K562 (cell line): ENCODE data around the gene GEN1. TPM values are rescaled to one million over a fixed set of nuclear protein-coding genes. Genes with fewer than 3 reads are reported as not detected.

Source experiments
- ATAC-seq: fragments of 200-7000 bp; cut with Tn5 transposase; 3 replicates; pipeline ENCODE4 v1.9.1; 2020; ENCODE audit warnings: moderate library complexity
- BruUV-seq: library from RNA; stranded (reverse); fragments of 400-500 nt; replicated peaks from 2 replicates; lab custom pipeline; 2021; lab: Mats Ljungman, UMichigan
- CTCF ChIA-PET: fragments of 300-600 bp; formaldehyde crosslinking; extraction: SDS; loops from one replicate; lab custom pipeline; 2021; ENCODE audit warnings: low intra/inter-chr PET ratio; lab: Yijun Ruan, JAX
- POLR2A ChIA-PET: fragments of 300-600, 350-650 bp; sonication (Branson Sonifier 250); formaldehyde crosslinking; extraction: SDS; loops from one replicate; lab custom pipeline; 2021; ENCODE audit warnings: antibody characterized with exemption, inconsistent platforms; lab: Yijun Ruan, JAX
- DNase-seq, 4 experiments: peaks; one replicate each; pipeline versions ENCODE4 v3.0.0 to v3.0.0-alpha.2; 2011 to 2018; ENCODE audit warnings: low spot score in 3 of 4, mixed read lengths in 3 of 4; ENCODE audit errors: extremely low read depth in 1 of 4
- FAIRE-seq: peaks from 2 replicates; lab custom pipeline; 2011; peaks lifted over from hg19 to GRCh38; lab: Jason Lieb, UNC
- H2AFZ ChIP-seq: 2 replicates; pipeline ENCODE4 v1.6.0; 2011; ENCODE audit warnings: low read depth, low read length, control low read depth, inconsistent platforms
- H3K27ac ChIP-seq: fragments of 200-600 bp; 3 replicates; pipeline ENCODE4 v1.8.0; 2011; ENCODE audit warnings: low read depth, mild to moderate bottlenecking, control low read depth, inconsistent platforms, low read length, moderate library complexity, mixed read lengths; ENCODE audit errors: extremely low read depth
- H3K27me3 ChIP-seq, 2 experiments: fragments of 300-600 bp in 1 of 2; 2 replicates in 1 of 2; 3 replicates in 1 of 2; pipeline versions ENCODE4 v1.6.0 to v1.8.0; 2011; ENCODE audit warnings: inconsistent platforms in 2 of 2, low read length in 2 of 2, mild to moderate bottlenecking in 1 of 2, mixed read lengths in 1 of 2, moderate library complexity in 1 of 2; ENCODE audit not compliant: control insufficient read depth in 2 of 2, insufficient read depth in 2 of 2
- H3K36me3 ChIP-seq: fragments of 300-600 bp; 3 replicates; pipeline ENCODE4 v1.8.0; 2011; ENCODE audit warnings: mild to moderate bottlenecking, low read length, inconsistent platforms; ENCODE audit not compliant: control insufficient read depth, insufficient read depth
- H3K4me1 ChIP-seq, 2 experiments: fragments of 200-600 bp in 1 of 2; replicated peaks in 1 of 2; 2 replicates in 1 of 2; 3 replicates in 1 of 2; pipeline versions ENCODE4 v1.5.1 to v1.8.0; 2011; ENCODE audit warnings: inconsistent platforms in 2 of 2, low read length in 2 of 2, mild to moderate bottlenecking in 1 of 2, mixed read lengths in 1 of 2, moderate library complexity in 1 of 2; ENCODE audit not compliant: control insufficient read depth in 2 of 2, insufficient read depth in 2 of 2
- H3K4me2 ChIP-seq: 2 replicates; pipeline ENCODE4 v1.6.1; 2011; ENCODE audit warnings: low read length, control low read depth, inconsistent platforms, mixed read lengths; ENCODE audit not compliant: insufficient read depth
- H3K4me3 ChIP-seq: fragments of 200-600 bp; sonication (generic), shearing (Covaris generic); 2 replicates; pipeline ENCODE4 v1.5.1; 2016; ENCODE audit warnings: control low read depth, inconsistent platforms
- H3K79me2 ChIP-seq: fragments of 200-600 bp; 3 replicates; pipeline ENCODE4 v1.8.0; 2011; ENCODE audit warnings: low read length, inconsistent platforms; ENCODE audit not compliant: control insufficient read depth, insufficient read depth
- H3K9ac ChIP-seq, 2 experiments: 2 replicates each; pipeline versions ENCODE4 v1.6.0 to v1.6.1; 2011; ENCODE audit warnings: low read depth in 2 of 2, low read length in 2 of 2, control low read depth in 1 of 2, inconsistent platforms in 1 of 2, mild to moderate bottlenecking in 1 of 2, mixed read lengths in 1 of 2; ENCODE audit not compliant: insufficient read depth in 1 of 2
- H3K9me1 ChIP-seq: one replicate; pipeline ENCODE4 v1.6.0; 2011; ENCODE audit warnings: inconsistent platforms, mild to moderate bottlenecking, low read length, moderate library complexity; ENCODE audit not compliant: control insufficient read depth, insufficient read depth
- H3K9me3 ChIP-seq: replicated peaks from 2 replicates; pipeline ENCODE4 v1.5.1; 2011; ENCODE audit warnings: low read depth, low read length, inconsistent platforms; ENCODE audit not compliant: control insufficient read depth, insufficient read depth
- H4K20me1 ChIP-seq: replicated peaks from 2 replicates; pipeline ENCODE4 v1.6.1; 2011; ENCODE audit warnings: low read length, inconsistent platforms, mixed read lengths; ENCODE audit not compliant: control insufficient read depth, insufficient read depth
- ATF6 ChIP-seq: sonication (generic); formaldehyde crosslinking; IDR thresholded peaks from 2 replicates; pipeline ENCODE4 v1.4.0; 2020; ENCODE audit warnings: mild to moderate bottlenecking, missing genetic modification reagents
- CBFA2T3 ChIP-seq: fragments of 450-650 bp; IDR thresholded peaks from 2 replicates; pipeline ENCODE4 v1.6.1; 2017
- CREB3 ChIP-seq: fragments of 450-650 bp; conservative IDR thresholded peaks from 2 replicates; pipeline ENCODE4 v1.6.1; 2016; ENCODE audit warnings: missing genetic modification characterization, low read depth, mild to moderate bottlenecking, missing compliant biosample characterization, moderate library complexity
- HNRNPH1 ChIP-seq: fragments of 200-400 bp; formaldehyde crosslinking; optimal IDR thresholded peaks from 2 replicates; pipeline ENCODE3; 2017; ENCODE audit warnings: low read depth, mild to moderate bottlenecking, low read length, moderate library complexity
- PHF20 ChIP-seq: fragments of 450-650 bp; IDR thresholded peaks from 2 replicates; pipeline ENCODE4 v1.6.1; 2018; ENCODE audit not compliant: partially characterized antibody
- RBM34 ChIP-seq: fragments of 200-400 bp; formaldehyde crosslinking; IDR thresholded peaks from 2 replicates; pipeline ENCODE4 v1.6.1; 2018; ENCODE audit warnings: low read length, borderline replicate concordance; ENCODE audit not compliant: insufficient read depth
- SIN3B ChIP-seq: fragments of 450-650 bp; IDR thresholded peaks from 2 replicates; pipeline ENCODE4 v1.6.1; 2017; ENCODE audit warnings: low read depth, mild to moderate bottlenecking, moderate library complexity
- SIRT6 ChIP-seq: IDR thresholded peaks from one replicate; pipeline ENCODE4 v1.6.1; 2012; ENCODE audit warnings: low read depth, mild to moderate bottlenecking, control low read depth, inconsistent platforms, low read length, moderate library complexity
- SNIP1 ChIP-seq: fragments of 450-650 bp; IDR thresholded peaks from 2 replicates; pipeline ENCODE4 v1.7.1; 2017; ENCODE audit warnings: low read depth, mild to moderate bottlenecking
- XRCC4 ChIP-seq: IDR thresholded peaks from one replicate; pipeline ENCODE4 v1.6.1; 2011; ENCODE audit not compliant: insufficient read depth, insufficient read length; ENCODE audit errors: extremely low read depth
- ZBTB7A ChIP-seq: IDR thresholded peaks from 2 replicates; pipeline ENCODE4 v1.6.1; 2011; ENCODE audit warnings: low read depth, mild to moderate bottlenecking, low read length, moderate library complexity, borderline replicate concordance; ENCODE audit not compliant: control insufficient read depth
- WGBS: fragments of 100-300 bp; shearing (Covaris generic); methylation state at CpG from one replicate; pipeline ENCODE4 v1.1.6; 2016; ENCODE audit warnings: low coverage, mixed read lengths; ENCODE audit not compliant: insufficient coverage; ENCODE audit errors: missing lambda C conversion rate; 5-methylcytosine and 5-hydroxymethylcytosine counted together
- in situ Hi-C: fragments of 300-500 bp; cut with MboI; formaldehyde crosslinking; loops from 4 replicates; pipeline ENCODE4 v1.15.0; 2018; ENCODE audit warnings: inconsistent platforms, mixed read lengths
- intact Hi-C: fragments of 100-400 bp; cut with micrococcal nuclease; formaldehyde crosslinking; loops from 2 replicates; pipeline ENCODE4 v1.14.2; 2022
- polyA plus RNA-seq, 8 experiments: library from polyadenylated mRNA; depleted of rRNA in 4 of 8; stranded (reverse) in 5 of 8; unstranded in 3 of 8; fragments of >200 nt; fragmentation: Nextera tagmentation in 2 of 8; fragmentation: Illumina TruSeq in 1 of 8; extraction: Ambion mirVana in 2 of 8; extraction: Trizol in 1 of 8; gene quantifications; 2 replicates each; pipeline versions ENCODE4 v1.2.1 to v1.2.3, GENCODE V29; 2011 to 2014; ENCODE audit warnings: inconsistent platforms in 1 of 8, missing spikeins in 1 of 8
- total RNA-seq, 7 experiments: library from RNA; depleted of rRNA in 6 of 7; stranded (reverse); fragments of >200 nt in 6 of 7; fragmentation: Illumina TruSeq in 2 of 7; extraction: Trizol in 2 of 7; gene quantifications; 2 replicates each; pipeline versions ENCODE4 v1.2.1 to v1.2.3, GENCODE V29; 2011 to 2021; ENCODE audit warnings: low replicate concordance in 1 of 7
- TF ChIP-seq, protein P1 (sequence below), 2 experiments: fragments of 450-650 bp; IDR thresholded peaks; 2 replicates each; pipeline ENCODE4 v1.6.1; 2018; ENCODE audit warnings: mild to moderate bottlenecking in 2 of 2, low read depth in 1 of 2; ENCODE audit not compliant: partially characterized antibody in 2 of 2
- TF ChIP-seq, protein P2 (sequence below): fragments of 150-350 bp; conservative IDR thresholded peaks from 2 replicates; pipeline ENCODE4 v1.6.1; 2014; ENCODE audit warnings: low read length

GEN1 gene
- total and polyA plus RNA-seq, 9 of the 15 experiments (the other 6 are each of a cell fraction or from before 2014, with no cell fraction given): 8.6 to 39.7 (median 24.5) TPM

- intact Hi-C loops (no loop called here), in situ Hi-C loops (no loop called here)
- ChIA-PET CTCF (no interaction called here), POLR2A (no interaction called here)
- Histone ChIP-seq H3K27ac (no peak overlapping the region), H3K9ac (no peak overlapping the region), H3K27me3 (peaks cover 18 to 28% of the 10 kb centered on the region in 2 experiments; a peak in 4 of 5 replicates), H3K4me1 (no peaks in the 10 kb centered on the region), H3K9me3 (no peaks in the 10 kb centered on the region), H2AFZ (no peak overlapping the region), H3K9me1 (no peaks in the 10 kb centered on the region), H3K4me3 (no peak overlapping the region), H3K36me3 (no peaks in the 10 kb centered on the region), H3K4me2 (no peak overlapping the region), H4K20me1 (no peaks in the 10 kb centered on the region), H3K79me2 (no peaks in the 10 kb centered on the region)
- no peak for DNase-seq
- 0% methylated on average over 1 of the region's 1 CpG for WGBS
- FAIRE-seq: no peak
- BruUV-seq: no TSS peak
- no peak for ATAC-seq
- TF ChIP-seq CREB3 (tag): no peak
- TF ChIP-seq HNRNPH1: no peak
- no peak for TF ChIP-seq SNIP1
- TF ChIP-seq ATF6: no peak
- TF ChIP-seq, protein P1, sequence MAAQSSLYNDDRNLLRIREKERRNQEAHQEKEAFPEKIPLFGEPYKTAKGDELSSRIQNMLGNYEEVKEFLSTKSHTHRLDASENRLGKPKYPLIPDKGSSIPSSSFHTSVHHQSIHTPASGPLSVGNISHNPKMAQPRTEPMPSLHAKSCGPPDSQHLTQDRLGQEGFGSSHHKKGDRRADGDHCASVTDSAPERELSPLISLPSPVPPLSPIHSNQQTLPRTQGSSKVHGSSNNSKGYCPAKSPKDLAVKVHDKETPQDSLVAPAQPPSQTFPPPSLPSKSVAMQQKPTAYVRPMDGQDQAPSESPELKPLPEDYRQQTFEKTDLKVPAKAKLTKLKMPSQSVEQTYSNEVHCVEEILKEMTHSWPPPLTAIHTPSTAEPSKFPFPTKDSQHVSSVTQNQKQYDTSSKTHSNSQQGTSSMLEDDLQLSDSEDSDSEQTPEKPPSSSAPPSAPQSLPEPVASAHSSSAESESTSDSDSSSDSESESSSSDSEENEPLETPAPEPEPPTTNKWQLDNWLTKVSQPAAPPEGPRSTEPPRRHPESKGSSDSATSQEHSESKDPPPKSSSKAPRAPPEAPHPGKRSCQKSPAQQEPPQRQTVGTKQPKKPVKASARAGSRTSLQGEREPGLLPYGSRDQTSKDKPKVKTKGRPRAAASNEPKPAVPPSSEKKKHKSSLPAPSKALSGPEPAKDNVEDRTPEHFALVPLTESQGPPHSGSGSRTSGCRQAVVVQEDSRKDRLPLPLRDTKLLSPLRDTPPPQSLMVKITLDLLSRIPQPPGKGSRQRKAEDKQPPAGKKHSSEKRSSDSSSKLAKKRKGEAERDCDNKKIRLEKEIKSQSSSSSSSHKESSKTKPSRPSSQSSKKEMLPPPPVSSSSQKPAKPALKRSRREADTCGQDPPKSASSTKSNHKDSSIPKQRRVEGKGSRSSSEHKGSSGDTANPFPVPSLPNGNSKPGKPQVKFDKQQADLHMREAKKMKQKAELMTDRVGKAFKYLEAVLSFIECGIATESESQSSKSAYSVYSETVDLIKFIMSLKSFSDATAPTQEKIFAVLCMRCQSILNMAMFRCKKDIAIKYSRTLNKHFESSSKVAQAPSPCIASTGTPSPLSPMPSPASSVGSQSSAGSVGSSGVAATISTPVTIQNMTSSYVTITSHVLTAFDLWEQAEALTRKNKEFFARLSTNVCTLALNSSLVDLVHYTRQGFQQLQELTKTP (IDR thresholded peaks at IDR 0.05; ENCODE audit: low read depth in 1 of 2, partially characterized antibody in 2 of 2): no peak
- no peak for TF ChIP-seq ZBTB7A
- no peak for TF ChIP-seq RBM34
- no peak for TF ChIP-seq XRCC4
- no peak for TF ChIP-seq SIN3B
- TF ChIP-seq CBFA2T3: no peak
- no peak for TF ChIP-seq SIRT6
- TF ChIP-seq, protein P2, sequence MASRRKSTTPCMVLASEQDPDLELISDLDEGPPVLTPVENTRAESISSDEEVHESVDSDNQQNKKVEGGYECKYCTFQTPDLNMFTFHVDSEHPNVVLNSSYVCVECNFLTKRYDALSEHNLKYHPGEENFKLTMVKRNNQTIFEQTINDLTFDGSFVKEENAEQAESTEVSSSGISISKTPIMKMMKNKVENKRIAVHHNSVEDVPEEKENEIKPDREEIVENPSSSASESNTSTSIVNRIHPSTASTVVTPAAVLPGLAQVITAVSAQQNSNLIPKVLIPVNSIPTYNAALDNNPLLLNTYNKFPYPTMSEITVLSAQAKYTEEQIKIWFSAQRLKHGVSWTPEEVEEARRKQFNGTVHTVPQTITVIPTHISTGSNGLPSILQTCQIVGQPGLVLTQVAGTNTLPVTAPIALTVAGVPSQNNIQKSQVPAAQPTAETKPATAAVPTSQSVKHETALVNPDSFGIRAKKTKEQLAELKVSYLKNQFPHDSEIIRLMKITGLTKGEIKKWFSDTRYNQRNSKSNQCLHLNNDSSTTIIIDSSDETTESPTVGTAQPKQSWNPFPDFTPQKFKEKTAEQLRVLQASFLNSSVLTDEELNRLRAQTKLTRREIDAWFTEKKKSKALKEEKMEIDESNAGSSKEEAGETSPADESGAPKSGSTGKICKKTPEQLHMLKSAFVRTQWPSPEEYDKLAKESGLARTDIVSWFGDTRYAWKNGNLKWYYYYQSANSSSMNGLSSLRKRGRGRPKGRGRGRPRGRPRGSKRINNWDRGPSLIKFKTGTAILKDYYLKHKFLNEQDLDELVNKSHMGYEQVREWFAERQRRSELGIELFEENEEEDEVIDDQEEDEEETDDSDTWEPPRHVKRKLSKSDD: no peak
- no peak for TF ChIP-seq PHF20
Measured at GRCh38 chr2:17814601-17815000, 60.7 kb downstream of the GEN1 start.
